ENCODE data around the gene GBA3. TPM values are rescaled to one million over a fixed set of nuclear protein-coding genes. Genes with fewer than 3 reads are reported as not detected.

GBA3 gene
- total RNA-seq, 4 donors from 2014 or later, result 0.33 to 0.89 (median 0.77) TPM

GRCh38 chr4:22677780-22678179 lies 15.0 kb upstream of the GBA3 start:
- TF ChIP-seq POLR2A (IDR thresholded peaks at IDR 0.05) (no peak), CTCF (IDR thresholded peaks at IDR 0.05) (no peak)
- no peaks in the 10 kb centered on the region for H3K36me3 ChIP-seq
- H3K27ac ChIP-seq, result no peak overlapping the region
- no peak for DNase-seq
- no peaks in the 10 kb centered on the region for H3K9me3 ChIP-seq
- peaks cover 12 to 18% of the 10 kb centered on the region in 2 donors for H3K4me1 ChIP-seq
- intact Hi-C loops (cut with DNase I), result no loop called here
- H3K4me3 ChIP-seq (replicated peaks in 1 of 3), result no peak overlapping the region
- WGBS, 2 donors, result 73 to 81% methylated on average over 1 of the region's 1 CpG
- H3K27me3 ChIP-seq, result no peaks in the 10 kb centered on the region

GRCh38 chr4:22678940-22679854 lies 13.5 kb upstream of the GBA3 start:
- 54 to 62% methylated on average over 3 of the region's 3 CpGs for WGBS, 2 donors
- H3K27ac ChIP-seq, result no peak overlapping the region
- peaks cover 12 to 18% of the 10 kb centered on the region in 2 donors for H3K4me1 ChIP-seq
- no peak overlapping the region for H3K4me3 ChIP-seq (replicated peaks in 1 of 3)
- no peaks in the 10 kb centered on the region for H3K27me3 ChIP-seq
- H3K9me3 ChIP-seq, result no peaks in the 10 kb centered on the region
- DNase-seq, result no peak
- TF ChIP-seq POLR2A (IDR thresholded peaks at IDR 0.05) (no peak), CTCF (IDR thresholded peaks at IDR 0.05) (no peak)
- intact Hi-C loops (cut with DNase I), result no loop called here
- H3K36me3 ChIP-seq, result no peaks in the 10 kb centered on the region

- H3K4me3 ChIP-seq (replicated peaks in 1 of 3), result no peak overlapping the region
- peaks cover 12 to 18% of the 10 kb centered on the region in 2 donors for H3K4me1 ChIP-seq
- no peak overlapping the region for H3K27ac ChIP-seq
- no peak for DNase-seq
- no peak for TF ChIP-seq POLR2A (IDR thresholded peaks at IDR 0.05)
- TF ChIP-seq CTCF (IDR thresholded peaks at IDR 0.05), result no peak
- no peaks in the 10 kb centered on the region for H3K9me3 ChIP-seq
- no peaks in the 10 kb centered on the region for H3K27me3 ChIP-seq
- H3K36me3 ChIP-seq, result no peaks in the 10 kb centered on the region
- intact Hi-C loops (cut with DNase I), result no loop called here
- WGBS, 2 donors, result 62 to 65% methylated on average over 4 of the region's 4 CpGs
These were observed 12.6 kb upstream of the GBA3 start for GRCh38 chr4:22680065-22680642.

- H3K4me3 ChIP-seq (replicated peaks in 1 of 3), result no peak overlapping the region
- no peak for DNase-seq
- H3K36me3 ChIP-seq, result no peaks in the 10 kb centered on the region
- no peaks in the 10 kb centered on the region for H3K9me3 ChIP-seq
- H3K4me1 ChIP-seq, result peaks cover 2 to 5% of the 10 kb centered on the region in 2 donors
- TF ChIP-seq CTCF (IDR thresholded peaks at IDR 0.05), result no peak
- TF ChIP-seq POLR2A (IDR thresholded peaks at IDR 0.05), result no peak
- intact Hi-C loops (cut with DNase I), result no loop called here
- H3K27me3 ChIP-seq, result no peaks in the 10 kb centered on the region
- H3K27ac ChIP-seq, result no peak overlapping the region
These were observed 9.0 kb upstream of the GBA3 start for GRCh38 chr4:22683726-22684125.

GRCh38 chr4:22686141-22686540 lies 6.6 kb upstream of the GBA3 start:
- Histone ChIP-seq H3K36me3 (no peaks in the 10 kb centered on the region), H3K27me3 (no peaks in the 10 kb centered on the region), H3K9me3 (no peaks in the 10 kb centered on the region), H3K4me1 (no peaks in the 10 kb centered on the region), H3K4me3 (replicated peaks in 1 of 3) (no peak overlapping the region), H3K27ac (no peak overlapping the region)
- WGBS, 2 donors, result 52 to 60% methylated on average over 5 of the region's 5 CpGs
- intact Hi-C loops (cut with DNase I), result loop anchor here (5.0 kb wide), 2 partner anchors 284 to 894 kb away; no protein-coding TSS in a partner anchor
- TF ChIP-seq CTCF (IDR thresholded peaks at IDR 0.05) (no peak), POLR2A (IDR thresholded peaks at IDR 0.05) (no peak)
- no peak for DNase-seq

All from thyroid gland (tissue), 4 donors.